OCI-LY3 (cell line): ENCODE measurements around the gene PKM.

Experiments
- CTCF ChIP-seq: fragments of 200-600, 300-600 bp; sonication (generic); IDR thresholded peaks from 2 replicates; pipeline ENCODE4 v1.5.1; 2014; ENCODE audit warnings: antibody characterized with exemption, low read length, low read depth
- EZH2phosphoT487 ChIP-seq: fragments of 200-600 bp; shearing (Covaris generic); IDR thresholded peaks from 2 replicates; pipeline ENCODE4 v1.6.1; 2018; ENCODE audit warnings: antibody characterized with exemption, mixed run types, low read depth

GRCh38 chr15:72203507-72203837 is 27.5 kb downstream of the PKM start:
- TF ChIP-seq CTCF (no peak), EZH2phosphoT487 (no peak)
